Fibroblast of lung (primary cell): Measurements from ENCODE around the gene FKBP8. TPM values are rescaled to one million over a fixed set of nuclear protein-coding genes. Genes with fewer than 3 reads are reported as not detected.
A peak's percentile ranks its signal among the peaks of the same experiment; 100 is the strongest.
"Not testable (repeated sequence)": the region's sequence is repeated elsewhere in the genome, so short reads cannot be mapped to it uniquely, and the experiment has no call there.

Source experiments
- DNase-seq, 2 donors: peaks; one replicate each; pipeline versions ENCODE4 v3.0.0 to v3.0.0-alpha.2; 2010; ENCODE audit warnings: low read depth in 2 of 2
- H2AFZ ChIP-seq: 2 replicates; pipeline ENCODE4 v1.5.1; 2012; ENCODE audit warnings: low read length, control low read depth, inconsistent platforms
- H3K27ac ChIP-seq: 2 replicates; pipeline ENCODE4 v1.5.1; 2011; ENCODE audit warnings: low read length, control low read depth; ENCODE audit not compliant: insufficient read depth
- H3K27me3 ChIP-seq: 2 replicates; pipeline ENCODE4 v1.5.1; 2011; ENCODE audit warnings: mild to moderate bottlenecking, low read length; ENCODE audit not compliant: control insufficient read depth, insufficient read depth
- H3K36me3 ChIP-seq: 2 replicates; pipeline ENCODE4 v1.5.1; 2011; ENCODE audit warnings: low read length; ENCODE audit not compliant: control insufficient read depth, insufficient read depth
- H3K4me1 ChIP-seq: 2 replicates; pipeline ENCODE4 v1.5.1; 2011; ENCODE audit warnings: low read length; ENCODE audit not compliant: control insufficient read depth, insufficient read depth; ENCODE audit errors: extremely low read depth
- H3K4me2 ChIP-seq: 2 replicates; pipeline ENCODE4 v1.5.1; 2011; ENCODE audit warnings: low read length, control low read depth; ENCODE audit not compliant: insufficient read depth; ENCODE audit errors: extremely low read depth
- H3K4me3 ChIP-seq, 4 experiments: fragments of 200-600 bp in 1 of 4; sonication (generic) in 1 of 4; replicated peaks in 1 of 4; 2 replicates each; pipeline ENCODE4 v1.5.1; 2011 to 2016; ENCODE audit warnings: low read length in 4 of 4, low read depth in 3 of 4, mild to moderate bottlenecking in 3 of 4, control low read depth in 2 of 4, inconsistent platforms in 1 of 4, mixed read lengths in 1 of 4; ENCODE audit not compliant: insufficient read depth in 1 of 4; ENCODE audit errors: control extremely low read depth in 1 of 4
- H3K79me2 ChIP-seq: 2 replicates; pipeline ENCODE4 v1.5.1; 2012; ENCODE audit warnings: mild to moderate bottlenecking, low read length, inconsistent platforms; ENCODE audit not compliant: control insufficient read depth, insufficient read depth
- H3K9ac ChIP-seq: 2 replicates; pipeline ENCODE4 v1.5.1; 2011; ENCODE audit warnings: mild to moderate bottlenecking, low read length, control low read depth; ENCODE audit not compliant: insufficient read depth
- H3K9me3 ChIP-seq: 2 replicates; pipeline ENCODE4 v1.5.1; 2012; ENCODE audit warnings: low read depth, low read length; ENCODE audit not compliant: control insufficient read depth, insufficient read depth
- H4K20me1 ChIP-seq: 2 replicates; pipeline ENCODE4 v1.5.1; 2011; ENCODE audit warnings: low read length; ENCODE audit not compliant: control insufficient read depth, insufficient read depth; ENCODE audit errors: extremely low read depth
- CTCF ChIP-seq, 2 donors: IDR thresholded peaks in 1 of 2; conservative IDR thresholded peaks in 1 of 2; 1 replicate in 1 of 2; 2 replicates in 1 of 2; pipeline ENCODE4 v1.5.1; 2011 to 2012; ENCODE audit warnings: low read length in 2 of 2, control low read depth in 1 of 2, inconsistent platforms in 1 of 2, low read depth in 1 of 2, mild to moderate bottlenecking in 1 of 2
- EZH2 ChIP-seq: IDR thresholded peaks from 2 replicates; pipeline ENCODE4 v1.5.1; 2012; ENCODE audit warnings: low read length, control low read depth, mild to moderate bottlenecking; ENCODE audit errors: missing control alignments
- polyA plus RNA-seq, 2 donors: library from polyadenylated mRNA; depleted of rRNA in 1 of 2; stranded (reverse) in 1 of 2; unstranded in 1 of 2; fragments of >200 nt; gene quantifications; 2 replicates each; pipeline ENCODE4 v1.2.1, GENCODE V29; 2011 to 2012; ENCODE audit warnings: missing spikeins in 1 of 2
- total RNA-seq: library from RNA; depleted of rRNA; stranded (reverse); fragments of >200 nt; gene quantifications from 2 replicates; pipeline ENCODE4 v1.2.1, GENCODE V29; 2014

FKBP8 gene
- total and polyA plus RNA-seq, 2 donors (not counting 1 experiment from before 2014, with no cell fraction given), result 135 to 289 TPM

GRCh38 chr19:18541992-18542940, 1.1 kb downstream of the FKBP8 start:
- peak overlapping the region; percentile 97 for H3K4me2 ChIP-seq
- H3K9ac ChIP-seq, result peak overlapping the region; percentile 75
- TF ChIP-seq CTCF (conservative IDR thresholded peaks at IDR 0.05 in 1 of 2, IDR thresholded peaks at IDR 0.05 in 1 of 2; ENCODE audit: low read depth in 1 of 2, low read length in 2 of 2) (no peak), EZH2 (no peak)
- peak overlapping the region; percentile 64 for H3K27ac ChIP-seq
- H3K79me2 ChIP-seq, result peaks cover 15% of the 10 kb centered on the region
- no peaks in the 10 kb centered on the region for H3K27me3 ChIP-seq
- no peaks in the 10 kb centered on the region for H3K9me3 ChIP-seq
- DNase-seq, result no peak
- H4K20me1 ChIP-seq, result no peaks in the 10 kb centered on the region
- H3K4me1 ChIP-seq, result peaks cover 4% of the 10 kb centered on the region
- H3K4me3 ChIP-seq, result peak overlapping the region; percentile 66 to 79 (median 68)
- H3K36me3 ChIP-seq, result peaks cover 24% of the 10 kb centered on the region
- H2AFZ ChIP-seq, result no peak overlapping the region

DNA sequence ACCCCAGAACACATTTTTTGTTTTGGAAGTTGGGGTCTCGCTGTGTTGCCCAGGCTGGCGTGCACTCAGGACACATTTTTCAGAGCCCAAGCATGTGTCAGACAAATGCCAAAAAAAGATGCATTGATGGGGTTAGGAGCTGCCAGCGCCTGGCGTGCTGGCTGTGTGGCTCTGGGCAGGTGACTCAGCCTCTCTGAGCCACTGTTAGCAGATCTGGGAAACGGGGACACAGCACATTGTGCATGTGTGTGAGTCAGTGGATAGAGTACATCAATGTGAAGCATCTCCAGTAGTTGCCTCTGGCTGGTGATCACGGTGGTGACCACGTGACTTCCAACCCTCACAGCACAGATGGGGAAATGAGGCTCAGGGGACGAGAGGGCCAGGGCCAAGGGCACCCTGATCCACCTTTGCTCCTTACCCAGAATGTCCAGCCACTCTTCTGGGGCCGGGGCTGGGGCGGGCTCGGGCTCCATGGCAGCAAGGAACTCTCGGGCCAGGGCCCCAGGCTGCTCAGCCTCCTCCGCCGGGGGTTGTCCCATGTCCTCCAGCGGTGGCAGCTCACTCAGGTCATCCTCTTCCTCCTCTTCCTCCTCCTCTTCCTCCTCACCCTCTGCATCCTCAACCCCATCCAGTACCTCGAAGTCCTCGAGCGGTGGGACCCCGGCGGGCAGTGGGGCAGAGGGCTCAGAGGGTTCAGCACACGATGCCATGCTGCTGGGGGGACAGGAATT, 1.9 kb downstream of the FKBP8 start:
- Histone ChIP-seq H3K4me1 (peaks cover 4% of the 10 kb centered on the region), H3K9ac (no peak overlapping the region), H3K4me2 (peak overlapping the region; percentile 35), H3K27ac (peak overlapping the region; percentile 6), H3K27me3 (no peaks in the 10 kb centered on the region), H2AFZ (no peak overlapping the region), H3K9me3 (no peaks in the 10 kb centered on the region), H3K79me2 (peaks cover 15% of the 10 kb centered on the region), H3K4me3 (peak overlapping the region in 1 of 4 experiments; percentile 79), H3K36me3 (peaks cover 27% of the 10 kb centered on the region), H4K20me1 (no peaks in the 10 kb centered on the region)
- DNase-seq, result peak in 1 of 2 donors; percentile 16
- TF ChIP-seq EZH2, result no peak
- TF ChIP-seq CTCF (conservative IDR thresholded peaks at IDR 0.05 in 1 of 2, IDR thresholded peaks at IDR 0.05 in 1 of 2; ENCODE audit: low read depth in 1 of 2, low read length in 2 of 2), result no peak

DNA sequence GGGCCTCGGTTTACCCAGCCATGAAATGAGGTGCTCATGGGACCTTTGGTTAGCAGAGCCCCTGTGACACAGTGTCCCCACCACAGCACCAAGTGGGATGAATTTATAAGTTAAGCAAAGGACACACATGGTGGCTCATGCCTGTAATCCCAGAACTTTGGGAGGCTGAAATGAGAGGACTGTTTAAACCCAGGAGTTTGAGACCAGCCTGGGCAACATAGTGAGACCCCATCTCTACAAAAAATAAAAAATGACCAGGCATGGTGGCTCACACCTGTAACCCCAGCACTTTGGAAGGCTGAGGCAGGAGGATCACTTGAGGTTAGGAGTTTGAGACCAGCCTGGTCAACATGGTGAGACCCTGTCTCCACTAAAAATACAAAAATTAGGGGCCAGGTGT, 3.2 kb downstream of the FKBP8 start:
- H3K4me2 ChIP-seq, H3K9me3 ChIP-seq, H2AFZ ChIP-seq, H3K27ac ChIP-seq, H3K4me3 ChIP-seq, H3K27me3 ChIP-seq, H4K20me1 ChIP-seq, DNase-seq, H3K4me1 ChIP-seq, H3K9ac ChIP-seq: not testable (repeated sequence)
- Histone ChIP-seq H3K36me3 (peaks cover 27% of the 10 kb centered on the region), H3K79me2 (peaks cover 15% of the 10 kb centered on the region)
